H1 (cell line): ENCODE results near the gene COLEC12.

Experiments used
- POLR2A ChIP-seq, 2 experiments: IDR thresholded peaks; 1 replicate in 1 of 2; 2 replicates in 1 of 2; pipeline ENCODE4 v1.6.1; 2011; ENCODE audit warnings: low read depth in 2 of 2, low read length in 2 of 2, mild to moderate bottlenecking in 2 of 2; ENCODE audit errors: control extremely low read depth in 1 of 2
- POLR2AphosphoS5 ChIP-seq: IDR thresholded peaks from 2 replicates; pipeline ENCODE4 v1.6.1; 2011; ENCODE audit warnings: low read depth, low read length
- RXRA ChIP-seq: IDR thresholded peaks from 2 replicates; pipeline ENCODE4 v1.6.1; 2011; ENCODE audit warnings: low read depth, mild to moderate bottlenecking, low read length, moderate library complexity; ENCODE audit not compliant: insufficient read depth
- TEAD4 ChIP-seq: IDR thresholded peaks from 2 replicates; pipeline ENCODE4 v1.6.1; 2012; ENCODE audit warnings: low read depth, low read length, inconsistent platforms, mixed read lengths
- ZNF274 ChIP-seq: IDR thresholded peaks from 2 replicates; pipeline ENCODE4 v1.7.0; 2012; ENCODE audit warnings: low read length, borderline replicate concordance; ENCODE audit errors: extremely low read depth

- TF ChIP-seq POLR2AphosphoS5 (no peak), ZNF274 (no peak), POLR2A (IDR thresholded peaks at IDR 0.05; ENCODE audit: control extremely low read depth in 1 of 2, low read depth in 2 of 2, low read length in 2 of 2) (no peak), TEAD4 (no peak), RXRA (no peak)
Observed at GRCh38 chr18:354471-354870, 146.0 kb downstream of the COLEC12 start.
